Measurements from ENCODE around the gene MRPS24.
"Not testable (repeated sequence)": the region's sequence is repeated elsewhere in the genome, so short reads cannot be mapped to it uniquely, and the experiment has no call there.

MRPS24 gene

GRCh38 chr7:43830917-43831316 lies 38.4 kb downstream of the MRPS24 start:
- not testable (repeated sequence) for DNase-seq

GRCh38 chr7:43825391-43825808 lies 43.9 kb downstream of the MRPS24 start:
- DNase-seq = no peak

DNA sequence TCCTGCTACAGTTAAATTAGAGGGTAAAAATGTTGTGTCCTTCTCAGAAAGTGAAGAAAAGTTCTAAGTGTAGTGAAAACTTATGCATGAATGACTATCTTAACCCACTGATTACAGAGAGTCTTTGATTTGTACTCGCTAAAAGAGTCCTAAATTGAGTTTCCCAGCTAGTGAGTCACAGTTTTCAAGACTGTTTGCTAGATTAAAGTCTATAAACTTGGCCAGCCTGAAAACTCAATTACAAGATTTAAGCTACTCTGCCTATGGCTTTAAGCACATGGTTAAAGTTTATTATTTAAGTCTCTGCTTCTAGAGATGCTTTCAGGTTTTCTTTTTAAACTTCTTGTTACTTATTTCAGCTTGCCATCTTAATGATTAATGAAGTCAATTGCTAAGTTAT lies 44.4 kb downstream of the MRPS24 start:
- DNase-seq = no peak

DNA sequence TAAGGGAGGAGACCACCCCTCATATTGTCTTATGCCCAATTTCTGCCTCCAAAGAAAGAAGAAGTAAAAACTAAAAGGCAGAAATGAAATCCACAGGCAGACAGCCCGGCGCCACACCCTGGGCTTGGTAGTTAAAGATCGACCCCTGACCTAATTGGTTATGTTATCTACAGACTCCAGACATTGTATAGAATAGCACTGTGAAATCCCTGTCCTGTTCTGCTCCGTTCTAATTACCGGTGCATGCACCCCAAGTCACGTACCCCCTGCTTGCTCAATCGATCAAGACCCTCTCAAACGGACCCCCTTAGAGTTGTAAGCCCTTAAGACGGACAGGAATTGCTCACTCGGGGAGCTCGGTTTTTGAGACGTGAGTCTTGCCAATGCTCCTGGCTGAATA lies 44.8 kb downstream of the MRPS24 start:
- not testable (repeated sequence) for DNase-seq

GRCh38 chr7:43823941-43824340 lies 45.4 kb downstream of the MRPS24 start:
- DNase-seq = no peak

GRCh38 chr7:43823425-43823824 lies 45.9 kb downstream of the MRPS24 start:
- not testable (repeated sequence) for DNase-seq
